ENCODE results near the gene IGFBP2. TPM values are rescaled to one million over a fixed set of nuclear protein-coding genes. Genes with fewer than 3 reads are reported as not detected.

The IGFBP2 gene
- total RNA-seq, 1 donor from 2014 or later = 336 TPM

- DNase-seq = no peak
Measured at GRCh38 chr2:216615298-216616082, 17.7 kb upstream of the IGFBP2 start.

GRCh38 chr2:216616083-216616678 lies 17.0 kb upstream of the IGFBP2 start:
- no peak for DNase-seq

GRCh38 chr2:216617159-216617815 lies 15.9 kb upstream of the IGFBP2 start:
- no peak for DNase-seq

GRCh38 chr2:216618785-216619184 lies 14.4 kb upstream of the IGFBP2 start:
- no peak for DNase-seq

- DNase-seq = peak; percentile 84
Measured at GRCh38 chr2:216619411-216620393, 13.5 kb upstream of the IGFBP2 start.

GRCh38 chr2:216620786-216621185 lies 12.4 kb upstream of the IGFBP2 start:
- DNase-seq = peak; percentile 92

- DNase-seq = peak; percentile 86
Measured at GRCh38 chr2:216621292-216621691, 11.9 kb upstream of the IGFBP2 start.

- DNase-seq = no peak
Measured at GRCh38 chr2:216622526-216622925, 10.7 kb upstream of the IGFBP2 start.

GRCh38 chr2:216624251-216624650 lies 9.0 kb upstream of the IGFBP2 start:
- DNase-seq = no peak

GRCh38 chr2:216626168-216626874 lies 6.9 kb upstream of the IGFBP2 start:
- DNase-seq = no peak

- DNase-seq = no peak
Measured at GRCh38 chr2:216626875-216627245, 6.4 kb upstream of the IGFBP2 start.

- peak; percentile 69 for DNase-seq
Measured at GRCh38 chr2:216629784-216630183, 3.4 kb upstream of the IGFBP2 start.

GRCh38 chr2:216632346-216632951 lies 771 bp upstream of the IGFBP2 start:
- DNase-seq = no peak

- DNase-seq = peak; percentile 33
Measured at GRCh38 chr2:216633616-216634369, 573 bp downstream of the IGFBP2 start.

- DNase-seq = peak; percentile 66
Measured at GRCh38 chr2:216634370-216635148, 1.3 kb downstream of the IGFBP2 start.

GRCh38 chr2:216635171-216635570 lies 2.0 kb downstream of the IGFBP2 start:
- peak; percentile 26 for DNase-seq

- peak; percentile 83 for DNase-seq
Measured at GRCh38 chr2:216635701-216636550, 2.7 kb downstream of the IGFBP2 start.
